HL-60 (cell line): ENCODE results near the gene TANC1.
A peak's percentile ranks its signal among the peaks of the same experiment; 100 is the strongest.

ENCODE experiments used
- DNase-seq, 2 experiments: peaks; one replicate each; pipeline ENCODE4 v3.0.0-alpha.2; 2010 to 2020; ENCODE audit warnings: low read depth in 1 of 2, low spot score in 1 of 2
- H3K27ac ChIP-seq: fragments of 250-450 bp; sonication (Bioruptor Pico); replicated peaks from 2 replicates; pipeline ENCODE4 v1.5.1; 2020; ENCODE audit warnings: mild to moderate bottlenecking, moderate library complexity
- H3K27me3 ChIP-seq: fragments of 250-450 bp; sonication (Bioruptor Pico); 2 replicates; pipeline ENCODE4 v1.5.1; 2021; ENCODE audit warnings: mild to moderate bottlenecking, moderate library complexity; ENCODE audit not compliant: insufficient read depth, poor library complexity, severe bottlenecking
- H3K4me3 ChIP-seq: replicated peaks from 2 replicates; pipeline ENCODE4 v1.5.1; 2011; ENCODE audit warnings: mild to moderate bottlenecking, control low read depth, low read length; ENCODE audit not compliant: insufficient read depth
- CTCF ChIP-seq: IDR thresholded peaks from one replicate; pipeline ENCODE4 v1.5.1; 2011; ENCODE audit warnings: low read length, control low read depth, inconsistent platforms; ENCODE audit not compliant: insufficient read depth
- GABPA ChIP-seq: IDR thresholded peaks from 2 replicates; pipeline ENCODE4 v1.6.1; 2012; ENCODE audit warnings: low read depth
- POLR2AphosphoS5 ChIP-seq: IDR thresholded peaks from 2 replicates; pipeline ENCODE4 v1.6.1; 2012; ENCODE audit warnings: low read depth
- REST ChIP-seq: IDR thresholded peaks from 2 replicates; pipeline ENCODE4 v1.6.1; 2012; ENCODE audit warnings: low read depth; ENCODE audit not compliant: insufficient replicate concordance
- SPI1 ChIP-seq: IDR thresholded peaks from 2 replicates; pipeline ENCODE4 v1.6.1; 2012; ENCODE audit warnings: low read depth, mild to moderate bottlenecking, borderline replicate concordance

TANC1 gene

GRCh38 chr2:159225025-159226016 lies 256.9 kb downstream of the TANC1 start:
- TF ChIP-seq POLR2AphosphoS5 (no peak), CTCF (no peak), GABPA (no peak), SPI1 (no peak), REST (no peak)
- no peak for DNase-seq
- Histone ChIP-seq H3K27ac (no peak overlapping the region; the same call in 1 of the 2 replicates), H3K27me3 (no peaks in the 10 kb centered on the region), H3K4me3 (no peak overlapping the region)

GRCh38 chr2:159226059-159226461 lies 257.6 kb downstream of the TANC1 start:
- H3K4me3 ChIP-seq, result no peak overlapping the region
- TF ChIP-seq SPI1 (peak; percentile 37; the same call in 1 of the 2 replicates), GABPA (no peak)
- no peaks in the 10 kb centered on the region for H3K27me3 ChIP-seq
- H3K27ac ChIP-seq, result peak overlapping the region; percentile 2
- DNase-seq, result peak; percentile 35 to 59

- Histone ChIP-seq H3K4me3 (no peak overlapping the region), H3K27ac (peak overlapping the region; percentile 2)
Measured at GRCh38 chr2:159226608-159227385, 258.4 kb downstream of the TANC1 start.

More at GRCh38 chr2:159226608-159227385, 258.4 kb downstream of the TANC1 start:
- no peaks in the 10 kb centered on the region for H3K27me3 ChIP-seq
- TF ChIP-seq POLR2AphosphoS5 (no peak), GABPA (no peak), SPI1 (no peak), REST (no peak), CTCF (no peak)
- DNase-seq, result no peak
